HCT116 (cell line): ENCODE measurements around the gene YTHDC2. TPM values are rescaled to one million over a fixed set of nuclear protein-coding genes. Genes with fewer than 3 reads are reported as not detected.

Source experiments
- ATAC-seq: fragments of 200-7000 bp; cut with Tn5 transposase; 2 replicates; pipeline ENCODE4 v1.9.1; 2020; ENCODE audit warnings: mild to moderate bottlenecking, moderate library complexity
- BruUV-seq: library from RNA; stranded (reverse); fragments of 400-500 nt; replicated peaks from 2 replicates; lab custom pipeline; 2021; lab: Mats Ljungman, UMichigan
- CTCF ChIA-PET: fragments of 300-600 bp; sonication (Branson Sonifier 250); formaldehyde crosslinking; loops from one replicate; lab custom pipeline; 2021; ENCODE audit warnings: antibody characterized with exemption; lab: Charles Lee
- POLR2A ChIA-PET: fragments of 300-600, 350-600 bp; sonication (Branson Sonifier 250); formaldehyde crosslinking; loops from one replicate; lab custom pipeline; 2021; ENCODE audit warnings: antibody characterized with exemption; lab: Charles Lee
- RAD21 ChIA-PET, 2 experiments: fragments of 300-600 bp; sonication (Branson Sonifier 250); formaldehyde crosslinking; loops; one replicate each; lab custom pipeline; 2023; ENCODE audit warnings: low total read pairs in 2 of 2; ENCODE audit not compliant: uncharacterized antibody in 2 of 2, unreplicated experiment in 2 of 2, low non-redundant PET in 1 of 2; lab: Charles Lee
- DNase-seq: peaks from one replicate; pipeline ENCODE4 v3.0.0-alpha.2; 2010; ENCODE audit warnings: low read depth, low spot score
- H2AFZ ChIP-seq: fragments of 200-600 bp; shearing (Covaris generic), sonication (generic); 2 replicates; pipeline ENCODE4 v1.6.1; 2017; ENCODE audit warnings: low read depth, mixed run types, mixed read lengths, antibody characterized with exemption, low read length; ENCODE audit not compliant: poor library complexity, severe bottlenecking
- H3K27ac ChIP-seq: 2 replicates; pipeline ENCODE4 v1.5.1; 2012; ENCODE audit warnings: low read depth, low read length
- H3K27me3 ChIP-seq: fragments of 200-600 bp; sonication (generic); 2 replicates; pipeline ENCODE4 v1.6.1; 2016; ENCODE audit warnings: mixed run types, low read length, mixed read lengths; ENCODE audit not compliant: insufficient read depth
- H3K36me3 ChIP-seq, 2 experiments: fragments of 200-500 bp in 1 of 2; fragments of 200-600 bp in 1 of 2; sonication (Bioruptor generic) in 1 of 2; sonication (generic) in 1 of 2; 2 replicates each; pipeline versions ENCODE4 v1.5.1 to v1.6.1; 2014 to 2016; ENCODE audit warnings: low read length in 2 of 2, inconsistent platforms in 1 of 2, mixed read lengths in 1 of 2, mixed run types in 1 of 2; ENCODE audit not compliant: insufficient read depth in 2 of 2, control insufficient read depth in 1 of 2
- H3K4me1 ChIP-seq, 2 experiments: fragments of 200-600 bp in 1 of 2; sonication (generic) in 1 of 2; 2 replicates each; pipeline versions ENCODE4 v1.5.1 to v1.6.1; 2012 to 2017; ENCODE audit warnings: low read length in 2 of 2, inconsistent platforms in 1 of 2, mild to moderate bottlenecking in 1 of 2, mixed read lengths in 1 of 2, mixed run types in 1 of 2, moderate library complexity in 1 of 2; ENCODE audit not compliant: insufficient read depth in 2 of 2, control insufficient read depth in 1 of 2
- H3K4me2 ChIP-seq: fragments of 200-600 bp; sonication (generic); 2 replicates; pipeline ENCODE4 v1.6.1; 2017; ENCODE audit warnings: mixed run types, low read length, mixed read lengths
- H3K4me3 ChIP-seq, 2 experiments: fragments of 200-600 bp in 1 of 2; sonication (generic) in 1 of 2; replicated peaks in 1 of 2; 2 replicates each; pipeline ENCODE4 v1.5.1; 2011 to 2016; ENCODE audit warnings: low read length in 2 of 2, control low read depth in 1 of 2, low read depth in 1 of 2, mild to moderate bottlenecking in 1 of 2, mixed read lengths in 1 of 2, mixed run types in 1 of 2
- H3K79me2 ChIP-seq: fragments of 200-600 bp; sonication (generic); 2 replicates; pipeline ENCODE4 v1.6.1; 2017; ENCODE audit warnings: mild to moderate bottlenecking, mixed run types, low read length, moderate library complexity, mixed read lengths; ENCODE audit not compliant: insufficient read depth
- H3K9ac ChIP-seq: fragments of 200-600 bp; sonication (generic); 2 replicates; pipeline ENCODE4 v1.6.1; 2016; ENCODE audit warnings: low read length, mixed read lengths
- H3K9me2 ChIP-seq: fragments of 200-600 bp; sonication (generic), shearing (Covaris generic); 2 replicates; pipeline ENCODE4 v1.6.1; 2017; ENCODE audit warnings: mixed run types, mild to moderate bottlenecking, moderate library complexity; ENCODE audit not compliant: insufficient read depth
- H3K9me3 ChIP-seq, 2 experiments: fragments of 200-500 bp in 1 of 2; fragments of 200-600 bp in 1 of 2; sonication (Bioruptor generic) in 1 of 2; sonication (generic) in 1 of 2; 2 replicates each; pipeline ENCODE4 v1.6.1; 2014 to 2017; ENCODE audit warnings: low read length in 2 of 2, mixed read lengths in 2 of 2, inconsistent platforms in 1 of 2, low read depth in 1 of 2, mild to moderate bottlenecking in 1 of 2, mixed run types in 1 of 2, moderate library complexity in 1 of 2; ENCODE audit not compliant: control insufficient read depth in 1 of 2, insufficient read depth in 1 of 2
- H4K20me1 ChIP-seq: fragments of 200-600 bp; sonication (generic), shearing (Covaris generic); 2 replicates; pipeline ENCODE4 v1.6.1; 2017; ENCODE audit warnings: mixed run types, mild to moderate bottlenecking, moderate library complexity; ENCODE audit not compliant: insufficient read depth
- CBX3 ChIP-seq: IDR thresholded peaks from 2 replicates; pipeline ENCODE4 v1.6.1; 2012; ENCODE audit warnings: low read depth
- EGR1 ChIP-seq: IDR thresholded peaks from 2 replicates; pipeline ENCODE4 v1.6.1; 2012; ENCODE audit warnings: low read depth
- ELF1 ChIP-seq: IDR thresholded peaks from 2 replicates; pipeline ENCODE4 v1.6.1; 2012; ENCODE audit warnings: low read depth, borderline replicate concordance
- EZH2 ChIP-seq: fragments of 200-600 bp; sonication (generic); IDR thresholded peaks from 2 replicates; pipeline ENCODE4 v1.6.1; 2017; ENCODE audit warnings: antibody characterized with exemption, mixed run types
- EZH2phosphoT487 ChIP-seq: fragments of 200-600 bp; IDR thresholded peaks from 2 replicates; pipeline ENCODE4 v1.6.1; 2018; ENCODE audit warnings: antibody characterized with exemption, borderline replicate concordance
- FOSL1 ChIP-seq: IDR thresholded peaks from 2 replicates; pipeline ENCODE4 v1.6.1; 2012; ENCODE audit warnings: low read depth
- JUND ChIP-seq: IDR thresholded peaks from 2 replicates; pipeline ENCODE4 v1.6.1; 2012
- POLR2A ChIP-seq: IDR thresholded peaks from 2 replicates; pipeline ENCODE4 v1.7.0; 2011; ENCODE audit warnings: borderline replicate concordance; ENCODE audit not compliant: insufficient read depth, insufficient read length; ENCODE audit errors: extremely low read depth
- POLR2AphosphoS5 ChIP-seq: IDR thresholded peaks from 2 replicates; pipeline ENCODE4 v1.6.1; 2011; ENCODE audit warnings: mild to moderate bottlenecking, low read depth, low read length, moderate library complexity
- SIN3A ChIP-seq: IDR thresholded peaks from 2 replicates; pipeline ENCODE4 v1.6.1; 2012; ENCODE audit warnings: low read depth
- SP1 ChIP-seq: IDR thresholded peaks from 2 replicates; pipeline ENCODE4 v1.6.1; 2012; ENCODE audit warnings: low read depth
- TCF7L2 ChIP-seq: IDR thresholded peaks from 2 replicates; pipeline ENCODE4 v1.7.0; 2011; ENCODE audit warnings: borderline replicate concordance, inconsistent platforms; ENCODE audit not compliant: insufficient read depth, insufficient read length; ENCODE audit errors: extremely low read depth
- YY1 ChIP-seq: IDR thresholded peaks from 2 replicates; pipeline ENCODE4 v1.6.1; 2011; ENCODE audit warnings: low read length, low read depth, moderate library complexity, mild to moderate bottlenecking; ENCODE audit not compliant: insufficient replicate concordance; ENCODE audit errors: extremely low read depth
- ZNF274 ChIP-seq: fragments of 200-500 bp; sonication (Bioruptor generic); IDR thresholded peaks from 2 replicates; pipeline ENCODE4 v1.6.1; 2014; ENCODE audit warnings: mild to moderate bottlenecking, low read depth, low read length, inconsistent platforms
- intact Hi-C: fragments of 100-400 bp; cut with micrococcal nuclease; formaldehyde crosslinking; loops from 2 replicates; pipeline ENCODE4 v1.10.0; 2022
- total RNA-seq: library from RNA; stranded (reverse); gene quantifications from one replicate; pipeline ENCODE4 v1.2.1, GENCODE V29; 2021; ENCODE audit not compliant: unreplicated experiment
- TF ChIP-seq, protein P1 (sequence below): IDR thresholded peaks from 2 replicates; pipeline ENCODE4 v1.6.1; 2012; ENCODE audit warnings: low read depth
- TF ChIP-seq, protein P2 (sequence below), 3 experiments: fragments of 200-600 bp in 1 of 3; sonication (generic) in 1 of 3; IDR thresholded peaks in 2 of 3; conservative IDR thresholded peaks in 1 of 3; 2 replicates each; pipeline ENCODE4 v1.5.1; 2012 to 2017; ENCODE audit warnings: low read depth in 2 of 3, low read length in 2 of 3, antibody characterized with exemption in 1 of 3, borderline replicate concordance in 1 of 3, control low read depth in 1 of 3, mild to moderate bottlenecking in 1 of 3, mixed read lengths in 1 of 3, mixed run types in 1 of 3, moderate library complexity in 1 of 3; ENCODE audit not compliant: insufficient read depth in 1 of 3

The YTHDC2 gene
- total RNA-seq, 1 experiment from 2014 or later, result 22.2 TPM

DNA sequence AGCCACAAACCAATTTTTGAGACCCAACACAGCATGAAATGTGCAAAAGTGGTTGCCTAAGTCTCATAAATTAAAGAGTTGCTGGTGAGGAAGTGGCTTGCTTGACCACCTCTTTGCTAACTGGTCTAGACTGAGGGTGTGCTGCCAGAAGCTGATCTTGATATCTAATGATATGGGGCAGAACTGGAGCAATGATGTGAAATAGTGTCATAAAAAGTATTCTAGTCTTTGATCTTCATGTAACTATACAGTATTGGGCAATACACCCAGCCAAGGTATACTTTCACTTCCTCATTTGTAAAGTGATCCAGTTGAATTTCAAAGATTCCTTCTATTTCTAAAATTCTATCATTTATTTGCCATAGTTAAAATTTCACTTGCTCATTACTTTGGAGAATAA is 5.9 kb upstream of the YTHDC2 start:
- DNase-seq (no peak), ATAC-seq (no peak)
- RAD21 ChIA-PET, result no interaction called here
- TF ChIP-seq TCF7L2, result no peak
- TF ChIP-seq ELF1, result no peak
- no peak for TF ChIP-seq SP1
- no peak for TF ChIP-seq POLR2AphosphoS5
- TF ChIP-seq EZH2phosphoT487, result no peak
- TF ChIP-seq SIN3A, result no peak
- no peak for TF ChIP-seq FOSL1
- no peak for TF ChIP-seq EGR1
- TF ChIP-seq POLR2A, result no peak
- no peak for TF ChIP-seq EZH2
- no peak for TF ChIP-seq ZNF274
- Histone ChIP-seq H2AFZ (no peak overlapping the region), H3K27me3 (no peaks in the 10 kb centered on the region), H3K4me1 (peaks cover 0 to 2% of the 10 kb centered on the region in 2 experiments; a peak in 1 of 4 replicates), H3K79me2 (no peaks in the 10 kb centered on the region), H3K36me3 (no peaks in the 10 kb centered on the region), H3K27ac (no peak overlapping the region), H3K9me2 (no peaks in the 10 kb centered on the region), H3K4me2 (no peak overlapping the region), H3K4me3 (no peak overlapping the region), H3K9me3 (peaks cover 0 to 2% of the 10 kb centered on the region in 2 experiments; a peak in 1 of 4 replicates), H3K9ac (no peak overlapping the region), H4K20me1 (no peaks in the 10 kb centered on the region)
- CTCF ChIA-PET, result no interaction called here
- POLR2A ChIA-PET, result no interaction called here
- BruUV-seq, result no TSS peak
- intact Hi-C loops, result no loop called here

DNA sequence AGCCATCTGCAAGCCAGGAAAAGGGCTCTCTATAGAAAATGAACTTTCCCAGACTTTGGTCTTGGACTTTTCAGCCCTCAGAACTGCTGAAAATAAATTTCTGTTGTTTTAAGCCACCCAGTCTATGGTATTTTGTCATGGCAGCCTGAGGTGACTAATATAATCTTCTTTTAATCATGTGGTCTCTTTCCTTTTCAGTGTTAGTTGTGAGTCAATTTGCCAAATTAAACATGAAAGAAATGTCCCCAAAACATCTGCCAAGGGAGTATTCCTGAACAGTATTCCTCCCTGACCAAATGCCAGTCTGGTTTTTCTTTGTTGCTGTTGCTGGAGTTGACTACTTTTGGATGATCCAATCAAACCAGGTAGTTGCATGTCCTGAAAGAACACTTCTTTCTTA is 4.7 kb upstream of the YTHDC2 start:
- H4K20me1 ChIP-seq, result no peaks in the 10 kb centered on the region
- no peak overlapping the region for H3K4me3 ChIP-seq
- H3K27me3 ChIP-seq, result no peaks in the 10 kb centered on the region
- H3K27ac ChIP-seq, result no peak overlapping the region
- RAD21 ChIA-PET, result no interaction called here
- no peak overlapping the region for H3K9ac ChIP-seq
- H3K9me3 ChIP-seq, result peaks cover 0 to 6% of the 10 kb centered on the region in 2 experiments; a peak in 1 of 4 replicates
- no peaks in the 10 kb centered on the region for H3K9me2 ChIP-seq
- BruUV-seq, result no TSS peak
- CTCF ChIA-PET, result no interaction called here
- ATAC-seq, result no peak
- H2AFZ ChIP-seq, result no peak overlapping the region
- H3K4me1 ChIP-seq, result peaks cover 0 to 10% of the 10 kb centered on the region in 2 experiments; a peak in 2 of 4 replicates
- TF ChIP-seq, protein P1, sequence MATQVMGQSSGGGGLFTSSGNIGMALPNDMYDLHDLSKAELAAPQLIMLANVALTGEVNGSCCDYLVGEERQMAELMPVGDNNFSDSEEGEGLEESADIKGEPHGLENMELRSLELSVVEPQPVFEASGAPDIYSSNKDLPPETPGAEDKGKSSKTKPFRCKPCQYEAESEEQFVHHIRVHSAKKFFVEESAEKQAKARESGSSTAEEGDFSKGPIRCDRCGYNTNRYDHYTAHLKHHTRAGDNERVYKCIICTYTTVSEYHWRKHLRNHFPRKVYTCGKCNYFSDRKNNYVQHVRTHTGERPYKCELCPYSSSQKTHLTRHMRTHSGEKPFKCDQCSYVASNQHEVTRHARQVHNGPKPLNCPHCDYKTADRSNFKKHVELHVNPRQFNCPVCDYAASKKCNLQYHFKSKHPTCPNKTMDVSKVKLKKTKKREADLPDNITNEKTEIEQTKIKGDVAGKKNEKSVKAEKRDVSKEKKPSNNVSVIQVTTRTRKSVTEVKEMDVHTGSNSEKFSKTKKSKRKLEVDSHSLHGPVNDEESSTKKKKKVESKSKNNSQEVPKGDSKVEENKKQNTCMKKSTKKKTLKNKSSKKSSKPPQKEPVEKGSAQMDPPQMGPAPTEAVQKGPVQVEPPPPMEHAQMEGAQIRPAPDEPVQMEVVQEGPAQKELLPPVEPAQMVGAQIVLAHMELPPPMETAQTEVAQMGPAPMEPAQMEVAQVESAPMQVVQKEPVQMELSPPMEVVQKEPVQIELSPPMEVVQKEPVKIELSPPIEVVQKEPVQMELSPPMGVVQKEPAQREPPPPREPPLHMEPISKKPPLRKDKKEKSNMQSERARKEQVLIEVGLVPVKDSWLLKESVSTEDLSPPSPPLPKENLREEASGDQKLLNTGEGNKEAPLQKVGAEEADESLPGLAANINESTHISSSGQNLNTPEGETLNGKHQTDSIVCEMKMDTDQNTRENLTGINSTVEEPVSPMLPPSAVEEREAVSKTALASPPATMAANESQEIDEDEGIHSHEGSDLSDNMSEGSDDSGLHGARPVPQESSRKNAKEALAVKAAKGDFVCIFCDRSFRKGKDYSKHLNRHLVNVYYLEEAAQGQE, result no peak
- TF ChIP-seq CBX3 (no peak), JUND (no peak), YY1 (no peak), SP1 (no peak)
- TF ChIP-seq, protein P2, sequence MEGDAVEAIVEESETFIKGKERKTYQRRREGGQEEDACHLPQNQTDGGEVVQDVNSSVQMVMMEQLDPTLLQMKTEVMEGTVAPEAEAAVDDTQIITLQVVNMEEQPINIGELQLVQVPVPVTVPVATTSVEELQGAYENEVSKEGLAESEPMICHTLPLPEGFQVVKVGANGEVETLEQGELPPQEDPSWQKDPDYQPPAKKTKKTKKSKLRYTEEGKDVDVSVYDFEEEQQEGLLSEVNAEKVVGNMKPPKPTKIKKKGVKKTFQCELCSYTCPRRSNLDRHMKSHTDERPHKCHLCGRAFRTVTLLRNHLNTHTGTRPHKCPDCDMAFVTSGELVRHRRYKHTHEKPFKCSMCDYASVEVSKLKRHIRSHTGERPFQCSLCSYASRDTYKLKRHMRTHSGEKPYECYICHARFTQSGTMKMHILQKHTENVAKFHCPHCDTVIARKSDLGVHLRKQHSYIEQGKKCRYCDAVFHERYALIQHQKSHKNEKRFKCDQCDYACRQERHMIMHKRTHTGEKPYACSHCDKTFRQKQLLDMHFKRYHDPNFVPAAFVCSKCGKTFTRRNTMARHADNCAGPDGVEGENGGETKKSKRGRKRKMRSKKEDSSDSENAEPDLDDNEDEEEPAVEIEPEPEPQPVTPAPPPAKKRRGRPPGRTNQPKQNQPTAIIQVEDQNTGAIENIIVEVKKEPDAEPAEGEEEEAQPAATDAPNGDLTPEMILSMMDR (IDR thresholded peaks at IDR 0.05 in 2 of 3, conservative IDR thresholded peaks at IDR 0.05 in 1 of 3; ENCODE audit: borderline replicate concordance in 1 of 3, insufficient read depth in 1 of 3, low read depth in 2 of 3, low read length in 2 of 3), result no peak
- H3K4me2 ChIP-seq, result no peak overlapping the region
- POLR2A ChIA-PET, result no interaction called here
- DNase-seq, result no peak
- intact Hi-C loops, result no loop called here
- H3K36me3 ChIP-seq, result no peaks in the 10 kb centered on the region
- peaks cover 2% of the 10 kb centered on the region; the same call in 1 of the 2 replicates for H3K79me2 ChIP-seq
